ENCODE data around the gene PDCD1LG2.
A peak's percentile ranks its signal among the peaks of the same experiment; 100 is the strongest.

The PDCD1LG2 gene

GRCh38 chr9:5532790-5533189 lies 22.5 kb downstream of the PDCD1LG2 start:
- no peak for DNase-seq

GRCh38 chr9:5536684-5537083 lies 26.4 kb downstream of the PDCD1LG2 start:
- no peak for DNase-seq

- no peak for DNase-seq
Measured at GRCh38 chr9:5543875-5544702, 33.8 kb downstream of the PDCD1LG2 start.

GRCh38 chr9:5549658-5550650 lies 39.6 kb downstream of the PDCD1LG2 start:
- no peak for DNase-seq

- DNase-seq: no peak
Measured at GRCh38 chr9:5551368-5552150, 41.2 kb downstream of the PDCD1LG2 start.

GRCh38 chr9:5552301-5552700 lies 42.0 kb downstream of the PDCD1LG2 start:
- no peak for DNase-seq

- DNase-seq: no peak
Measured at GRCh38 chr9:5553211-5553610, 42.9 kb downstream of the PDCD1LG2 start.

GRCh38 chr9:5554254-5554653 lies 43.9 kb downstream of the PDCD1LG2 start:
- DNase-seq: no peak

GRCh38 chr9:5556101-5556705 lies 45.9 kb downstream of the PDCD1LG2 start:
- no peak for DNase-seq

- DNase-seq: no peak
Measured at GRCh38 chr9:5557606-5558587, 47.6 kb downstream of the PDCD1LG2 start.

- DNase-seq: no peak
Measured at GRCh38 chr9:5559659-5560058, 49.3 kb downstream of the PDCD1LG2 start.

- DNase-seq: no peak
Measured at GRCh38 chr9:5560443-5561100, 50.2 kb downstream of the PDCD1LG2 start.

GRCh38 chr9:5561828-5562488 lies 51.6 kb downstream of the PDCD1LG2 start:
- no peak for DNase-seq

GRCh38 chr9:5562806-5563416 lies 52.6 kb downstream of the PDCD1LG2 start:
- DNase-seq: no peak

- no peak for DNase-seq
Measured at GRCh38 chr9:5563417-5563815, 53.1 kb downstream of the PDCD1LG2 start.

GRCh38 chr9:5563886-5564285 lies 53.6 kb downstream of the PDCD1LG2 start:
- no peak for DNase-seq

- DNase-seq: peak; percentile 66
Measured at GRCh38 chr9:5566054-5566618, 55.8 kb downstream of the PDCD1LG2 start.

- no peak for DNase-seq
Measured at GRCh38 chr9:5568868-5569267, 58.5 kb downstream of the PDCD1LG2 start.

- no peak for DNase-seq
Measured at GRCh38 chr9:5569409-5569808, 59.1 kb downstream of the PDCD1LG2 start.

Measured in kidney glomerular epithelial cell (primary cell).